HepG2 (cell line): ENCODE measurements around the gene ZNF683. TPM values are rescaled to one million over a fixed set of nuclear protein-coding genes. Genes with fewer than 3 reads are reported as not detected.
A peak's percentile ranks its signal among the peaks of the same experiment; 100 is the strongest.

Experiments
- ADNP ChIP-seq: sonication (generic); formaldehyde crosslinking; IDR thresholded peaks from 2 replicates; pipeline ENCODE4 v1.4.0; 2020; ENCODE audit warnings: missing genetic modification reagents
- CREM ChIP-seq, 2 experiments: sonication (generic) in 1 of 2; formaldehyde crosslinking in 1 of 2; IDR thresholded peaks; 2 replicates each; pipeline versions ENCODE4 v1.4.0 to v1.6.1; 2016 to 2020; ENCODE audit warnings: antibody characterized with exemption in 1 of 2, mild to moderate bottlenecking in 1 of 2, missing genetic modification reagents in 1 of 2
- DPF2 ChIP-seq: sonication (generic); formaldehyde crosslinking; IDR thresholded peaks from 2 replicates; pipeline ENCODE4 v1.4.0; 2020; ENCODE audit warnings: mild to moderate bottlenecking, low read depth, missing genetic modification reagents, borderline replicate concordance
- FOXP1 ChIP-seq, 2 experiments: fragments of 450-650 bp in 1 of 2; IDR thresholded peaks; 2 replicates each; pipeline ENCODE4 v1.6.1; 2017 to 2018; ENCODE audit warnings: antibody characterized with exemption in 1 of 2
- HOXA3 ChIP-seq: sonication (generic); formaldehyde crosslinking; IDR thresholded peaks from 2 replicates; pipeline ENCODE4 v1.5.0; 2020; ENCODE audit warnings: missing genetic modification reagents
- JUN ChIP-seq: sonication (generic); formaldehyde crosslinking; IDR thresholded peaks from 2 replicates; pipeline ENCODE4 v1.4.0; 2020; ENCODE audit warnings: mild to moderate bottlenecking, missing genetic modification reagents
- JUND ChIP-seq: sonication (generic); formaldehyde crosslinking; IDR thresholded peaks from 2 replicates; pipeline ENCODE4 v1.8.0; 2022; ENCODE audit warnings: mild to moderate bottlenecking, missing genetic modification reagents
- KDM1A ChIP-seq: IDR thresholded peaks from 2 replicates; pipeline ENCODE4 v1.6.1; 2016; ENCODE audit warnings: missing compliant biosample characterization
- KDM5B ChIP-seq: sonication (generic); formaldehyde crosslinking; IDR thresholded peaks from 2 replicates; pipeline ENCODE4 v1.4.0; 2020; ENCODE audit warnings: missing genetic modification reagents, mild to moderate bottlenecking, borderline replicate concordance
- KMT2B ChIP-seq: IDR thresholded peaks from 2 replicates; pipeline ENCODE4 v1.6.1; 2016; ENCODE audit warnings: missing genetic modification reagents, missing compliant biosample characterization
- MXD4 ChIP-seq: IDR thresholded peaks from 2 replicates; pipeline ENCODE4 v1.6.1; 2016; ENCODE audit warnings: mild to moderate bottlenecking, missing biosample characterization, missing genetic modification reagents
- NCOA2 ChIP-seq: sonication (generic); formaldehyde crosslinking; IDR thresholded peaks from 2 replicates; pipeline ENCODE4 v1.8.0; 2022; ENCODE audit warnings: inconsistent platforms
- NFYB ChIP-seq: sonication (generic); formaldehyde crosslinking; IDR thresholded peaks from 2 replicates; pipeline ENCODE4 v1.4.0; 2020; ENCODE audit warnings: missing genetic modification reagents
- TEAD2 ChIP-seq: sonication (generic); formaldehyde crosslinking; IDR thresholded peaks from 2 replicates; pipeline ENCODE4 v1.9.0; 2021; ENCODE audit warnings: missing genetic modification reagents
- YEATS4 ChIP-seq: sonication (generic); formaldehyde crosslinking; IDR thresholded peaks from 2 replicates; pipeline ENCODE4 v1.4.0; 2020; ENCODE audit warnings: missing genetic modification reagents, borderline replicate concordance
- ZNF264 ChIP-seq: sonication (generic); formaldehyde crosslinking; IDR thresholded peaks from 2 replicates; pipeline ENCODE4 v1.4.0; 2020; ENCODE audit warnings: missing genetic modification reagents
- ZNF589 ChIP-seq: sonication (generic); formaldehyde crosslinking; conservative IDR thresholded peaks from 2 replicates; pipeline ENCODE4 v1.8.0; 2022; ENCODE audit warnings: mild to moderate bottlenecking, moderate library complexity, missing genetic modification reagents
- ZNF75D ChIP-seq: sonication (generic); formaldehyde crosslinking; IDR thresholded peaks from 2 replicates; pipeline ENCODE4 v1.8.1; 2023; ENCODE audit warnings: missing genetic modification reagents, mild to moderate bottlenecking, borderline replicate concordance
- ZNF816 ChIP-seq: sonication (generic); formaldehyde crosslinking; IDR thresholded peaks from 2 replicates; pipeline ENCODE4 v1.8.0; 2022; ENCODE audit warnings: missing genetic modification reagents, mild to moderate bottlenecking, borderline replicate concordance
- polyA plus RNA-seq, 8 experiments: library from polyadenylated mRNA; depleted of rRNA in 3 of 8; stranded (reverse) in 7 of 8; unstranded in 1 of 8; fragments of >200 nt; fragmentation: Illumina TruSeq in 4 of 8; extraction: Trizol in 4 of 8; gene quantifications; 2 replicates each; pipeline versions ENCODE4 v1.2.1 to v1.2.3, GENCODE V29; 2011 to 2016; ENCODE audit warnings: low read depth in 4 of 8, missing spikeins in 1 of 8, mixed read lengths in 1 of 8; ENCODE audit not compliant: insufficient read depth in 1 of 8
- total RNA-seq, 5 experiments: library from RNA; depleted of rRNA; stranded (reverse); fragments of >200 nt; fragmentation: Illumina TruSeq; extraction: Trizol; gene quantifications; 2 replicates each; pipeline ENCODE4 v1.2.3, GENCODE V29; 2016; ENCODE audit warnings: low read depth in 1 of 5
- TF ChIP-seq, protein P1 (sequence below): IDR thresholded peaks from 2 replicates; pipeline ENCODE4 v1.6.1; 2016; ENCODE audit warnings: missing compliant biosample characterization, missing genetic modification reagents, borderline replicate concordance
- TF ChIP-seq, protein P2 (sequence below): sonication (generic); formaldehyde crosslinking; IDR thresholded peaks from 2 replicates; pipeline ENCODE4 v1.8.0; 2022; ENCODE audit warnings: missing genetic modification reagents, mild to moderate bottlenecking, inconsistent platforms, borderline replicate concordance
- TF ChIP-seq, protein P3 (sequence below): sonication (generic); formaldehyde crosslinking; IDR thresholded peaks from 2 replicates; pipeline ENCODE4 v1.5.0; 2020; ENCODE audit warnings: missing genetic modification reagents
- TF ChIP-seq, protein P4 (sequence below): sonication (generic); formaldehyde crosslinking; IDR thresholded peaks from 2 replicates; pipeline ENCODE4 v1.4.0; 2020; ENCODE audit warnings: missing genetic modification reagents, borderline replicate concordance

The ZNF683 gene
- total and polyA plus RNA-seq, 2 of the 13 experiments (the other 11 are each of a cell fraction or from before 2014, with no cell fraction given), result not detected

DNA sequence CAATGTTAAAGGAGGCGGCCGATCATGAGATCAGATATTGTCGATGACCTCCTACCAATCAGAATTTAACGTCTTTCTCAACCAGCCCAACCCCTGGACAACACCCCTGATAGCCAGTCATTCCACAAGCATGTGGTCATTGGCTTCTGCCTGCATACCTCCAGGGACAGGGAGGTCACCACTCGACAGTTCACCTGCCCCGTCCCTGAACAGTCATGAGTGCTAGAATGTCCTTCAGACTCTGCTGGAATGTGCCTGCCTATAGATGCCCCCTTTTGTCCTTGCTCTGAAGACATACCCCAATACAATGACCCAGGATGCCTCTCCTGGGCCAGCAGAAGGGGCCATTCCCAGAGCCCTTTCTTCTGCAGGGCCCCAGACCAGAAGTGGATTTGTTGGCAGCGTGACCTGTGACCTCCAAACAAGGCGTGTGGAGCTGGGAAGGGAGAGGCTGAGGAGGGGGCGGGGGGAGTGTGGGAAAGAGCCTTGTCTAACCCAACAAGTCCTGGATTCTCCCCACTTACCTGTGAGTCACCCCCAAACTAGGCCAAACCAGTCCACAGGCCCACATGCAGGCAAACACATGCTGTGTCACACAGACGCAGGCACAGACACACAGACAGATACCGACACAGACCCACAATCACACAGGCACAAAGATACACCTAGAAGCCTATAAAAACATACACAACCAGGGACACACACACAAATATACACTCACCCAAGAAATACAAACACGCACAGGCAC lies 20.8 kb downstream of the ZNF683 start (continued):
- TF ChIP-seq, protein P1, sequence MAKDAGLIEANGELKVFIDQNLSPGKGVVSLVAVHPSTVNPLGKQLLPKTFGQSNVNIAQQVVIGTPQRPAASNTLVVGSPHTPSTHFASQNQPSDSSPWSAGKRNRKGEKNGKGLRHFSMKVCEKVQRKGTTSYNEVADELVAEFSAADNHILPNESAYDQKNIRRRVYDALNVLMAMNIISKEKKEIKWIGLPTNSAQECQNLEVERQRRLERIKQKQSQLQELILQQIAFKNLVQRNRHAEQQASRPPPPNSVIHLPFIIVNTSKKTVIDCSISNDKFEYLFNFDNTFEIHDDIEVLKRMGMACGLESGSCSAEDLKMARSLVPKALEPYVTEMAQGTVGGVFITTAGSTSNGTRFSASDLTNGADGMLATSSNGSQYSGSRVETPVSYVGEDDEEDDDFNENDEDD (CRISPR knock-in tag), result 0 out of 2 replicates have a peak, but pooled peaks have one; percentile 23
- TF ChIP-seq KMT2B, result 0 out of 2 replicates have a peak, but pooled peaks have one; percentile 5
- 0 out of 2 replicates have a peak, but pooled peaks have one; percentile 41 for TF ChIP-seq DPF2 (CRISPR knock-in tag)
- TF ChIP-seq, protein P2, sequence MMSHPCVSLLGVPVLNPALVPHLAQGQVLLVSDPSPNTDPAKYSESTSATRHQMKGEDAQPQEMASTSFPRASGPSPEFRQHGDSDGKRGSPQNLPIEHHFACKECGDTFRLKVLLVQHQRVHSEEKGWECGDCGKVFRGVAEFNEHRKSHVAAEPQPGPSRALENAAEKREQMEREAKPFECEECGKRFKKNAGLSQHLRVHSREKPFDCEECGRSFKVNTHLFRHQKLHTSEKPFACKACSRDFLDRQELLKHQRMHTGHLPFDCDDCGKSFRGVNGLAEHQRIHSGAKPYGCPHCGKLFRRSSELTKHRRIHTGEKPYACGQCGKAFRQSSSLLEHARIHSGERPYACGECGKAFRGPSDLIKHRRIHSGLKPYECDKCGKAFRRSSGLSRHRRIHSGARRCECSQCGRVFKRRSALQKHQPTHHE (CRISPR knock-in tag), result no peak
- TF ChIP-seq JUND (CRISPR knock-in tag), result peak; percentile 96
- TF ChIP-seq YEATS4 (CRISPR knock-in tag), result no peak; the same call in 1 of the 2 replicates
- 0 out of 2 replicates have a peak, but pooled peaks have one; percentile 17 for TF ChIP-seq ZNF816 (CRISPR knock-in tag)
- TF ChIP-seq MXD4, result 0 out of 2 replicates have a peak, but pooled peaks have one; percentile 18
- TF ChIP-seq ADNP (CRISPR knock-in tag), result peak; percentile 90
- no peak for TF ChIP-seq ZNF75D (CRISPR knock-in tag)
- 0 out of 2 replicates have a peak, but pooled peaks have one; percentile 34 for TF ChIP-seq ZNF264
- TF ChIP-seq, protein P3, sequence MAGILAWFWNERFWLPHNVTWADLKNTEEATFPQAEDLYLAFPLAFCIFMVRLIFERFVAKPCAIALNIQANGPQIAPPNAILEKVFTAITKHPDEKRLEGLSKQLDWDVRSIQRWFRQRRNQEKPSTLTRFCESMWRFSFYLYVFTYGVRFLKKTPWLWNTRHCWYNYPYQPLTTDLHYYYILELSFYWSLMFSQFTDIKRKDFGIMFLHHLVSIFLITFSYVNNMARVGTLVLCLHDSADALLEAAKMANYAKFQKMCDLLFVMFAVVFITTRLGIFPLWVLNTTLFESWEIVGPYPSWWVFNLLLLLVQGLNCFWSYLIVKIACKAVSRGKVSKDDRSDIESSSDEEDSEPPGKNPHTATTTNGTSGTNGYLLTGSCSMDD (CRISPR knock-in tag), result no peak
- TF ChIP-seq HOXA3, result peak; percentile 77
- TF ChIP-seq FOXP1 (IDR thresholded peaks at IDR 0.05), result peak; percentile 30; the same call in 1 of the 2 replicates
- peak; percentile 50; the same call in 1 of the 2 replicates for TF ChIP-seq FOXP1 (CRISPR knock-in tag; IDR thresholded peaks at IDR 0.05)
- no peak for TF ChIP-seq TEAD2 (CRISPR knock-in tag)
- peak; percentile 69 for TF ChIP-seq NFYB
- TF ChIP-seq CREM (IDR thresholded peaks at IDR 0.05), result peak; percentile 53; the same call in 1 of the 2 replicates
- no peak for TF ChIP-seq CREM (CRISPR knock-in tag; IDR thresholded peaks at IDR 0.05)
- TF ChIP-seq, protein P4, sequence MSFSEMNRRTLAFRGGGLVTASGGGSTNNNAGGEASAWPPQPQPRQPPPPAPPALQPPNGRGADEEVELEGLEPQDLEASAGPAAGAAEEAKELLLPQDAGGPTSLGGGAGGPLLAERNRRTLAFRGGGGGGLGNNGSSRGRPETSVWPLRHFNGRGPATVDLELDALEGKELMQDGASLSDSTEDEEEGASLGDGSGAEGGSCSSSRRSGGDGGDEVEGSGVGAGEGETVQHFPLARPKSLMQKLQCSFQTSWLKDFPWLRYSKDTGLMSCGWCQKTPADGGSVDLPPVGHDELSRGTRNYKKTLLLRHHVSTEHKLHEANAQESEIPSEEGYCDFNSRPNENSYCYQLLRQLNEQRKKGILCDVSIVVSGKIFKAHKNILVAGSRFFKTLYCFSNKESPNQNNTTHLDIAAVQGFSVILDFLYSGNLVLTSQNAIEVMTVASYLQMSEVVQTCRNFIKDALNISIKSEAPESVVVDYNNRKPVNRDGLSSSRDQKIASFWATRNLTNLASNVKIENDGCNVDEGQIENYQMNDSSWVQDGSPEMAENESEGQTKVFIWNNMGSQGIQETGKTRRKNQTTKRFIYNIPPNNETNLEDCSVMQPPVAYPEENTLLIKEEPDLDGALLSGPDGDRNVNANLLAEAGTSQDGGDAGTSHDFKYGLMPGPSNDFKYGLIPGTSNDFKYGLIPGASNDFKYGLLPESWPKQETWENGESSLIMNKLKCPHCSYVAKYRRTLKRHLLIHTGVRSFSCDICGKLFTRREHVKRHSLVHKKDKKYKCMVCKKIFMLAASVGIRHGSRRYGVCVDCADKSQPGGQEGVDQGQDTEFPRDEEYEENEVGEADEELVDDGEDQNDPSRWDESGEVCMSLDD (CRISPR knock-in tag), result peak; percentile 66; the same call in 1 of the 2 replicates
- peak; percentile 75 for TF ChIP-seq NCOA2
- peak; percentile 99 for TF ChIP-seq JUN (CRISPR knock-in tag)
- peak; percentile 96; the same call in 1 of the 2 replicates for TF ChIP-seq KDM1A (CRISPR knock-in tag)
- TF ChIP-seq ZNF589 (CRISPR knock-in tag), result 0 out of 2 replicates have a peak, but pooled peaks have one; percentile 18
- TF ChIP-seq KDM5B (CRISPR knock-in tag), result no peak
